Upper lobe of left lung (tissue), 4 donors: ENCODE results near the gene SP8.

Source experiments
- EP300 ChIP-seq, 4 donors: sonication (generic); formaldehyde crosslinking; IDR thresholded peaks; one replicate each; pipeline ENCODE4 v1.5.1; 2017; ENCODE audit warnings: antibody characterized with exemption in 4 of 4, control low read depth in 2 of 4
- TF ChIP-seq, protein P1 (sequence below), 6 experiments: fragments of 450-650 bp in 4 of 6; fragments of 200-600 bp in 2 of 6; sonication (generic) in 2 of 6; IDR thresholded peaks; one replicate each; pipeline ENCODE4 v1.5.1; 2016 to 2019; ENCODE audit warnings: antibody characterized with exemption in 6 of 6

DNA sequence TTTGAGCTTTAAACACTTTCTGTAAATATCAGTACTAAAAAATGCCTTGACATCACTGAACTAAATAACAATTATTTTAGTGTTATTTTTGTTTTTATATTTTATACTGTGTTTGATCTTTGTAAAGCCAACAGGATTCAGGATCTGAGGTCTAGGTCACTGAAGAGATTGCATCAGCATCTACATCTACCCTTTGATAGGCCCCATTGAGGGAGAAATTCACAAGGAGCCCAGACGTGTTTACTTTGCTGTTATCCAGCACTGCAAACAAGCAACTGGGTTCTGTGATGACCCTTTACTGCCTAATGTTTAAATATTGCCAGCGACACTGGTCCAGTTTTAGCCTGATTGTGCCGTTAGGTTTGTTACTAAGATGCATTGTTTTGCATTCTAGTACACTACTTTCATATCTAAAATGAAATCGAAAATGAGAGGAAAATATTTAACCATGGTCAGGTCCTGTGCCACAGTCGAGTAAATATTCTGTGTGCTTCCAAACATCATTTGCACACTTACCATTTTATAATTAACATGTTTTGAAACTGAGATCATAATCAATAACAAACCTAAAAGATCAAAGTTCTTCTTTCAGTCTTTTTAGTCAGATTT lies 48.7 kb downstream of the SP8 start:
- TF ChIP-seq, protein P1, sequence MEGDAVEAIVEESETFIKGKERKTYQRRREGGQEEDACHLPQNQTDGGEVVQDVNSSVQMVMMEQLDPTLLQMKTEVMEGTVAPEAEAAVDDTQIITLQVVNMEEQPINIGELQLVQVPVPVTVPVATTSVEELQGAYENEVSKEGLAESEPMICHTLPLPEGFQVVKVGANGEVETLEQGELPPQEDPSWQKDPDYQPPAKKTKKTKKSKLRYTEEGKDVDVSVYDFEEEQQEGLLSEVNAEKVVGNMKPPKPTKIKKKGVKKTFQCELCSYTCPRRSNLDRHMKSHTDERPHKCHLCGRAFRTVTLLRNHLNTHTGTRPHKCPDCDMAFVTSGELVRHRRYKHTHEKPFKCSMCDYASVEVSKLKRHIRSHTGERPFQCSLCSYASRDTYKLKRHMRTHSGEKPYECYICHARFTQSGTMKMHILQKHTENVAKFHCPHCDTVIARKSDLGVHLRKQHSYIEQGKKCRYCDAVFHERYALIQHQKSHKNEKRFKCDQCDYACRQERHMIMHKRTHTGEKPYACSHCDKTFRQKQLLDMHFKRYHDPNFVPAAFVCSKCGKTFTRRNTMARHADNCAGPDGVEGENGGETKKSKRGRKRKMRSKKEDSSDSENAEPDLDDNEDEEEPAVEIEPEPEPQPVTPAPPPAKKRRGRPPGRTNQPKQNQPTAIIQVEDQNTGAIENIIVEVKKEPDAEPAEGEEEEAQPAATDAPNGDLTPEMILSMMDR (IDR thresholded peaks at IDR 0.05): no peak
- no peak for TF ChIP-seq EP300 (IDR thresholded peaks at IDR 0.05)
